Measurements from ENCODE around the gene CAV3. TPM values are rescaled to one million over a fixed set of nuclear protein-coding genes. Genes with fewer than 3 reads are reported as not detected.

The CAV3 gene
- total RNA-seq, 1 donor from 2014 or later: not detected

GRCh38 chr3:8756671-8757070 lies 23.1 kb downstream of the CAV3 start:
- peaks cover 38% of the 10 kb centered on the region for H4K20me1 ChIP-seq (ENCODE audit: insufficient read depth, low read length)
- H3K4me1 ChIP-seq (ENCODE audit: insufficient read depth, low read length): peaks cover 22% of the 10 kb centered on the region
- TF ChIP-seq CTCF (IDR thresholded peaks at IDR 0.05; ENCODE audit: insufficient read depth, low read depth, low read length) (no peak), EZH2 (IDR thresholded peaks at IDR 0.05; ENCODE audit: insufficient read depth, low read length) (no peak)
- no peak overlapping the region for H3K27ac Mint-ChIP-seq (ENCODE audit: unreplicated experiment)
- H3K27ac ChIP-seq (ENCODE audit: low read depth, low read length): peak overlapping the region; percentile 4
- no peak overlapping the region for H3K9ac ChIP-seq (ENCODE audit: low read length)
- peaks cover 1% of the 10 kb centered on the region for H3K9me3 Mint-ChIP-seq (ENCODE audit: unreplicated experiment)
- no peak overlapping the region for H3K4me3 Mint-ChIP-seq (ENCODE audit: unreplicated experiment)
- peaks cover 17% of the 10 kb centered on the region for H3K27me3 Mint-ChIP-seq (ENCODE audit: low read depth, unreplicated experiment)
- H3K79me2 ChIP-seq (ENCODE audit: insufficient read depth, low read length): peaks cover 11% of the 10 kb centered on the region
- no peaks in the 10 kb centered on the region for H3K9me3 ChIP-seq (ENCODE audit: insufficient read depth, low read depth, low read length)
- H3K36me3 Mint-ChIP-seq (ENCODE audit: low read depth, unreplicated experiment): peaks cover 3% of the 10 kb centered on the region
- H2AFZ ChIP-seq (ENCODE audit: low read depth, low read length): no peak overlapping the region
- peaks cover 23% of the 10 kb centered on the region for H3K36me3 ChIP-seq (ENCODE audit: insufficient read depth, low read length)
- no peak overlapping the region for H3K4me3 ChIP-seq (ENCODE audit: insufficient read depth, low read depth, low read length)
- H3K4me2 ChIP-seq (ENCODE audit: low read length): no peak overlapping the region
- H3K4me1 Mint-ChIP-seq (ENCODE audit: low read depth, unreplicated experiment): peaks cover 8% of the 10 kb centered on the region
- FAIRE-seq (no peak), DNase-seq (ENCODE audit: low read depth) (peak; percentile 37)
- H3K27me3 ChIP-seq (ENCODE audit: insufficient read depth, low read length): no peaks in the 10 kb centered on the region

- Histone ChIP-seq H3K36me3 (ENCODE audit: insufficient read depth, low read length) (peaks cover 13% of the 10 kb centered on the region), H3K4me1 (ENCODE audit: insufficient read depth, low read length) (peaks cover 22% of the 10 kb centered on the region)
- DNase-seq (ENCODE audit: low read depth): peak; percentile 94
Observed at GRCh38 chr3:8757551-8758518, 24.2 kb downstream of the CAV3 start.

More at GRCh38 chr3:8757551-8758518, 24.2 kb downstream of the CAV3 start:
- Mint-ChIP-seq H3K9me3 (ENCODE audit: unreplicated experiment) (peaks cover 1% of the 10 kb centered on the region), H3K4me3 (ENCODE audit: unreplicated experiment) (no peak overlapping the region), H3K27ac (ENCODE audit: unreplicated experiment) (peak overlapping the region; percentile 93), H3K27me3 (ENCODE audit: low read depth, unreplicated experiment) (peaks cover 25% of the 10 kb centered on the region), H3K4me1 (ENCODE audit: low read depth, unreplicated experiment) (peaks cover 8% of the 10 kb centered on the region), H3K36me3 (ENCODE audit: low read depth, unreplicated experiment) (peaks cover 3% of the 10 kb centered on the region)
- peak; percentile 20 for FAIRE-seq
- no peak overlapping the region for H2AFZ ChIP-seq (ENCODE audit: low read depth, low read length)
- H3K79me2 ChIP-seq (ENCODE audit: insufficient read depth, low read length): peaks cover 19% of the 10 kb centered on the region
- H3K27ac ChIP-seq (ENCODE audit: low read depth, low read length): peak overlapping the region; percentile 42
- no peaks in the 10 kb centered on the region for H3K9me3 ChIP-seq (ENCODE audit: insufficient read depth, low read depth, low read length)
- peaks cover 46% of the 10 kb centered on the region for H4K20me1 ChIP-seq (ENCODE audit: insufficient read depth, low read length)
- no peaks in the 10 kb centered on the region for H3K27me3 ChIP-seq (ENCODE audit: insufficient read depth, low read length)
- TF ChIP-seq CTCF (IDR thresholded peaks at IDR 0.05; ENCODE audit: insufficient read depth, low read depth, low read length) (no peak), EZH2 (IDR thresholded peaks at IDR 0.05; ENCODE audit: insufficient read depth, low read length) (no peak)
- peak overlapping the region; percentile 27 for H3K9ac ChIP-seq (ENCODE audit: low read length)
- peak overlapping the region; percentile 18 for H3K4me2 ChIP-seq (ENCODE audit: low read length)
- H3K4me3 ChIP-seq (ENCODE audit: insufficient read depth, low read depth, low read length): no peak overlapping the region
